ENCODE measurements around the gene GOLGA6L2.
"Not testable (repeated sequence)": the region's sequence is repeated elsewhere in the genome, so short reads cannot be mapped to it uniquely, and the experiment has no call there.

The GOLGA6L2 gene

DNA sequence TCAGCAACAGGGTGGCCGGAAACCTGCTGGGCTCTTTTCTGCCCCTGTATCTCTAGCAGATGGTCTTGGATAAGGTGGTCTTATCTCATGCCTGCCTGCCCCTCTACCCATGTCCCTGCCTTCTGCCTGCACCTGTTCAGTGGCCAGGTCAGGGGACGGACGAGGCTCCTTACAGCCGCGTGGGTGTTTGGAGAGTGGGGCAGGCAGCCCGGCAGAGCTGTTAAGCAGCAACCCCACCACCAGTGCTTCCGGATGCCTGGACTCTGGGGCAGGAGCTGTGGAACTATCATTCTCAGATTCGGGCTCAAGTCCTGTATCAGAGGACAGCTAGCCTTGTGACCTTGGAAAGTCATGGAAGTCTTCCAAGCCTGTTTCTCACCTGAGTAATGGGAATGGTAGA is 21.7 kb downstream of the GOLGA6L2 start:
- DNase-seq (ENCODE audit: low read depth), result not testable (repeated sequence)

DNA sequence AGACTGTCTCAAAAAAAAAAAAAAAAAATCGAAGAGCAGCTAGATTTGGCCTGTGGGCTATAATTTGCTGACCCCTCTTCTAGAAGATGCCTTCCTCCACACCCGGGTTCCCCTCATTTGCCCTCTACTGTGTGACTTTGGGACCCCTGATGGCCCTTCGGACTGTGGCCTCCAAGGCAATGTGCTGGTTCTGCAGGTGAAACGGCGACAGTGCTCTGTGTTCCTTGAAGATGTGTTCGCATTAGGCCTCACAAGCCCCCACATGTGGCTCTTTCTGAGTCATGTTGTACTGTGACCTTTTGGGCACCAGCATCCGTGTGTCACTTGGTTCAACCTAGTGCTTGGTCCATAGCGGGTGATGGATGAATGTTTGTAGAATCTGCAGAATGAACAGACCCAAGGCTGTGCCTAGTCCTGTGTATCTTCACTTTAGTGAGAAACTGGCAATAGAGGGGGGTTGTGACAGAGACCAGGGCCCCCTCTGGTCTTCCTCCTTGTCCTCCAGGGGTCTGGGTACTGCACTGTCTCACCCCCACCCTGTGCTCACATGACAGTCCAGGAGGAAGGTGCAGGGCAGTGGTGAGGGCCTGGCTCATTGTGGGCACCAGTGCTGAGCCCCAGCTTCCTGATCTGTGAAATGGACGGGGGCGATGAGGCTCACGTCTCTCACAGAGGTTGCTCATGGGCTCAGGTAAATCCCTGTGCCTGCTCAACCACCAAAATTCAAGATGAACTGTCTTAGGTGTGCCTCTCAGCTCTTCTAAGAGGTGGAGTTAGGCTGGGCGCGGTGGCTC is 22.7 kb downstream of the GOLGA6L2 start:
- no peak for DNase-seq (ENCODE audit: low read depth)

DNA sequence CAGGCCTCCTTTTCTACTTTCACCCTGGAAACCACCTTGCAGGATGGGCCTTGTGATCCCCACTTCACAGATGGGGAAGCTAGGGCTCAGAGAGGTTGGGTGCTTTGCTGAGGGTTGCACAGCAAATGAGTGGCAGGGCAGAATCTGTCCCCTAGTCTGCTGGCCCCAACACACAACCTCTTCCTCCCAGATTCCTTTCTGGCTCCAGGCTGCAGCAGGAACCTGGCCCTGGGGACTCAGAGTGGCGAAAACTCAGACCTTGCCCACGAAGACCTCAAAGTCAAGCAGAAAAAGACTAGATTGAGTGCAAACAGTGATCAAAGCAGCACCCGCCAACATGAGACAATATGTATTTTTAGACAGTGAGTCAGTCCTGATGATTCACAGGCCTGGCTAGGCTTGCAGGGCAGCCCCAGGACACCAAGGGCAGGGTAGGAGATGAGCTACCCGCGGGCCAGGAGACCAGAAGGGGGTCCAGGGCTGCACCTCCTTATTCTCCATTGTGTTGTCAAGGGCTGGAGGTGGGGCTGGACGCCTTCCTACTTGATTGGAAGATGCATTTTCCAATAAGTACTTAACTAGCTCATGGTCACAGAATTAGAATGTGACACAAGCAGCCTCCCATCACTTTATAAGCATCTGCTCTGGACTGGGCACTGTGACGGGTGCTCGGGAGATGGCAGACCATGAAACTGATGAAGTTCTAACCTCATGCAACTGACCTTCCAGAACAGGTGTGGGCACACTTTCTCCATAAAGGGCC is 23.9 kb downstream of the GOLGA6L2 start:
- peak; percentile 6 for DNase-seq (ENCODE audit: low read depth)

DNA sequence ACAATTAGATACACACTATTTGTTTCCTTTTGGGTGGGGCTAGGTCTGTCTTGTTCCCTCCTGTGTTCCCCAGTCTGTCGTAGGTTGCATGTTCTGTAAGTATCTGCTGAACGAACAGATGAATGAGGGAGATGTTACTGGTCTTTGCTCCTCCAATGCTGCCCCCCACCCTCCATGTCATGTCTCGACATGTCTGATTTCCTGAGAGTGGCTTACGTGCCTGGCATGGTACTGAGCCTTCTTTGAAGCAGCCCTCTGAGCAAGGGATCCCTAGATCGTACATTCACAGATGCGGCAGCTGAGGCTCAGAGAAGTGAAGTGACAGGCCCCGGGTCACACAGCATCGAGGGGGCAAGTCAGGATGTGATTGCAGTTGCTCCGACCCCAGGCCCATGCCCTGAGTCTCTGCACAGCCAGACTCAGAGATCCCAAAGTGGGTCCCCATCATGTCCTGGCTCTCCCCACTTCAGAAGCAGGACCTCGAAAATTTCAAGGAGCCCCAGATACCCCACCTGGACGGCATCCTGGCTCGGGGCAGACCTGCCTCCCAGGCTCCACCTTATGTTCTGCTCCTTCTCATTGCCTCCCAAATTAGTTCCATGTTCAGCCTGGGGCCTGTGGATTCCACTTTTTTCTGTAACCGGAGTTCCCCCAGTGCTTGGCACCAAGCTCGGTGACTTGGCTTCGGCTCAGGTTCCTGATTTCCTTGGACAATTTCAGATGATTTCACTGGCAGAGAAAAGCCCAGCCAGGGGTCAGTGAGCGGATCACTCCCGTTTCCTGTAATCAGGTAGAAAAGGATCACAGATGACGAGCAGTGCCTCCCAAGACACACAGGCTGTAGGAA is 24.7 kb downstream of the GOLGA6L2 start:
- no peak for DNase-seq (ENCODE audit: low read depth)

DNA sequence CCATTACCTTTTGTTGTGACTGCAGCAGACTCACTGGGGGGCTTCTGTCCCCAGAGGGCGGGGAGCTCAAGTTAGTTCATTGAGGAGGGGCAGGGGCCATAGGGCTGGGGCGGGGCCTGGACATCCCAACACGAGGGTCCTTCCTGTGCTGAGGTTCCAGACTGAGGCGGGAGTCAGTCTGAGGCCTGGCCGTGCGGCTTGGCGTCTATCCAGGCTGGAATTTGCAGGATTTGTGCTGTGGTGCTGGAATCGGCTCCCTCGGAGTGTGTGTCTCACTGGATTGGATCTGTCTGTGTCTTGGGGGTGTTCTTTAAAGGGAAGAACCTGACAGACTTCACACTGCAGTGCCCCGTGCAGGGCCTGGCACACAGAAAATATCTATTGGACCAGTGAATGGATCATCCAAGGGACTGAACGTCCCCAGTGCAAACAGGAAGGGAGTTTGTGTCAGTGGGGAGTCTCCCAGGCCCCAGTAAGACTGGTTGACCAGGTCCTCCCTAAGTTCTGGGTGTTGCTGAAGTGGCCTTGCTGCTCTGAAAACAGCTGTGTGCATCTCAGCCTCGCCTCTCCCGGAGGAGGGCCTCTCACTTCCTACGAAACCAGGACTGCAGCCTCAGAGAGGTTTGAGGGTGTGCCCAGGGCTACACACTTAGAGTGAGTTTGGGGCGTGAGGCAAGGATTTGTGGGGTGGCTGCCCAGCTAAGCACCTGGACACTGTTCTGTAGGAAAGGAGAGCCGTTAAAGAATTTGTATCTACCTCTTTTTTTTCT is 26.1 kb downstream of the GOLGA6L2 start:
- no peak for DNase-seq (ENCODE audit: low read depth)

DNA sequence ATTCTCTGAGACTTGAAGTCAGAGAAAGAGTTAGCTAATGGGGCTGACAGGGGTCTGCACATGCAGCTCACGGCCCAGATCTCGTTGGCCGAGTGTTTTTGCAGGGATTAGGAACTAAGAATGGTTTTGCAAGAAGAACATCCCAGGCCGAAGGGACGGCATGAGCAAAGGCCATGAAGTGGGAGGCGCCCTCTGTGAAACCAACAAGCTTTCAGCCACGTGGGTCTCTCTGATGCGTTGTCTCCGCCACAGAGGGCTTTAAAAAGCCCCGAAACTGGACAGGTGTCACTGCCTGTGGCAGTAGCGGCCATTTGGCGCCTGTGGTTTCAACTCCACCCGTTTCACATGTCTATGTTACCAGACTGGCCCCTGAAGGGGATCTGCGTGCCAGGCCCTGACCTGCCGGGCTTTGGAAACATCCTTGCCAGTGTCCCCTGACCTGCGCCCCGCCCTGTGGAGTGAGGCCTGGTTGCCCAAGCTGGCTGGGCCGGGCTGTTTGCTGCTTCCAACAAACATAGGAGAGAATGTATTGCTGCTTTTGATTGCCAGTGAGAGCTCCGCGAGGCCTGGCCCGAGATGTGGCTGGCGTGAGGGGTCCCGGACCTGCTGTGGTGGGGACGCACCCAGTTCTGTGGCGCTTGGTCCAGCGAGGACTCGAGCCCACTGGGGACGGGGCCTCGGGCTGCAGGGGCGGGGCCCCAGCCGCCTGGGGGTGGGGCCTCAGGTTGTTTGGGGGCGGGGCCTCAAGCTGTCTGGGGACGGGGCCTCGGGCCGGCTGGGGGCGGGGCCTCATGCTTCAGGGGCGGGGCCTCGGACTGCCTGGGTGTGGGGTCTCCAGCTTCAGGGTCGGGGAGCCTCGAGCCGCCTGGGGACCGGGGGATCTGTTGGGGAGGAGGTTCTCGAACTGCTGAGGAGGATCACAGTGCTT is 30.4 kb downstream of the GOLGA6L2 start:
- no peak for DNase-seq (ENCODE audit: low read depth)

DNA sequence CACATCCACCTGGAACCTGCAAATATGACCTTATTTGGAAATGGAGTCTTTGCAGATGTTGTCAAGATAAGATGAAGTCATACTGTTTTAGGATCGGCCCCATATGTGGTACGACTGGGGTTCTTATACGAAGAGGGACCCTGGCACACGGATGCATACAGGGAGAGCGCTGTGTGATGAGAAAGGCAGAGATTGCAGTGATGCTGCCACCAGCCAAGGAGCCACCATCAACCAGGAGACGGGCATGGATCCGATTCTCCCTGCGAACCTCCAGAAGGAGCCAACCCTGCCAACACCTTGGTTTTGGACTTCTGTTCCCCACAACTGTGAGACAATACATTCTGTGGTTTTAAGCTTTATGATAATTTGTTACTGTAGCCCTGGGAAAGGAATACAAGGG is 31.2 kb downstream of the GOLGA6L2 start:
- DNase-seq (ENCODE audit: low read depth), result not testable (repeated sequence)

DNA sequence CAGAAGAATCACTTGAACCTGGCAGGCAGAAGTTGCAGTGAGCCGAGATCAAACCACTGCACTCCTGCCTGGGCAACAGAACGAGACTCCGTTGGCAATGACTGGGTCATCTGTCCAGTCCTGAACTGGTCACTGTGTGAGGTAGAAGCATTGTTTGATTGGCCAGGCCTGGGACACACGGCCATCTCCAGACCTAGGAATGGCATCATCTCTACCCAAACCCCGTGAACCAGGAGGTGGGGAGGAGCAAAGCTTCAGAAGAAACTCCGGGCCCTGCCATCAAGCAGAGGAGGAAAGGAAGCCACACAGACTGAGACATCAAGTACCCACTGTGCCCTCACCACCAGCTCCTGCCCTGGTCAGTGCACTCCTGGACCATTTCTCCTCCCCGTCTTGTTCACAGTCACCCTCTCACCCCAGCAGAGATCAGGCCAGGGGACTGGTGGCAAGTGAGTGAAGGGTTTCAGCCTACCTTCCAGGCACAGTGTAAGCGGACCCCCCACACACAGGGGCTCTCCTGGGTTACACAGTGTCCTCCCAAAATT is 31.6 kb downstream of the GOLGA6L2 start:
- DNase-seq (ENCODE audit: low read depth), result no peak

DNA sequence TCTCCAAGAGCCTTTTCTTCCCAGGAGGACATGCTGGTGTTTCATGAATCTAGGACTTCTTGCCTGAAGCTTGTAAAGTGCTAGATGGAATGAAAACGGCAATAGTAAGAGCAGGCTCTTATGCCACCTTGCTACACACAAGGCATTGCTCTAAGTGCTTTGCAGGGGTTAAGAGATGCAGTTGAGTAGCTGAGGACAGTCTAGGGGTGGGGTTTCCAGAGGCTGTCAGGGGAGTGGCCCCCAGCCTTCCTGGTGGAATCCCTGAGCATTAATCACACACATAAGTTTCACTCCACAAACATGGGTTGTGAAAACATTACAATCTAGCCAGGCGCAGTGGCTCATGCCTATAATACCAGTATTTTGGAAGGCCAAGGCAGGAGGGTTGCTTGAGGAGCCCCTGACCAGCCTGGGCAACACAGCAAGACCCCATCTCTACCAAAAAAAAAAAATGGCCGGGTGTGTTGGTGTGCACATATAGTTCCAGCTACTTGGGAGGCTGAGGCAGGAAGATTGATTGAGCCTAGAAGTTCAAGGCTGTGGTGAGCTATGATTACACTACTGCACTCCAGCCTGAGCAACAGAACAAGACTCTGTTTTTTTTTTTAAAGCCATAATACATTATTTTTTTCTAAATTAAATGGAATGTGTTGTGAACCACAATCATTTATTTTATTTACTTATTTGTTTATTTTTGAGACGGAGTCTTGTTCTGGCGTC is 34.0 kb downstream of the GOLGA6L2 start:
- not testable (repeated sequence) for DNase-seq (ENCODE audit: low read depth)

DNA sequence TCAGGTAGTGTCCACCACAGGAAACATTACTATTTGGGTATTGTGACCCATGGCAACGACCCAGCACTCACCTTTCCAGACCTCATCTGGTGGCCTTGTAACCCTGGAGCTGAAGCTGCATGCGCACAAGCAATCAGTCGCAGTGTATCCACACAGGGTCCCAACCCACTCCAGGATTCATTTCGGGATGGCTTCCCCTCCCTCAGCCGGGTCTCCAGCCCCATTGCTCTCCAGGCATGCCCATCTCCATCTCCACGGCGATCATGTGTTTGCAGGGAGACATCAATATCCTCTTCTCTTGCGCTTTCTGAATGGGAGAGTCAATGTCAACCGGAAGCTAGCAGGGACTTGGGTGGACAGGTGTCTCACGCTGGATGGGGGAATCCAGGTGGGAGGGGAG is 35.2 kb downstream of the GOLGA6L2 start:
- no peak for DNase-seq (ENCODE audit: low read depth)

DNA sequence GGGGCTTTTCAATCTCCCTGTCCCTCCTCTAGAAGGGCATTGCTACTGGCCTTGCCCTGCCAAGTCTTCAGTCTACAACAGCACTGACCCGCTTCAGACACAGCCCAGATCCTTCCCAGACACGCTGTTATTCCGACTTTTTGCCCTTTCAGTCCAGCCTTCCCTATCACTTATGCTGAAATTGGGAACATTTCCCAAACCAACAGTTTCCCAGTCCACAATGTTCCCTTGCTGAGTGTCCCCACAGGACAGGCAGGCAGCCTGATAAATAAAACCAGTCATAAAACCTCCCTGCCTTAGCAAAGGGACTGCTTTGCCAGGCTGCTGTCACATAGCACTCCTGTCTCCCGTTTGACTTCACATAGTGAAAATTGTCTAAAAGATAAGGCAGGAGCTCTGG is 43.5 kb downstream of the GOLGA6L2 start:
- DNase-seq (ENCODE audit: low read depth), result no peak

DNA sequence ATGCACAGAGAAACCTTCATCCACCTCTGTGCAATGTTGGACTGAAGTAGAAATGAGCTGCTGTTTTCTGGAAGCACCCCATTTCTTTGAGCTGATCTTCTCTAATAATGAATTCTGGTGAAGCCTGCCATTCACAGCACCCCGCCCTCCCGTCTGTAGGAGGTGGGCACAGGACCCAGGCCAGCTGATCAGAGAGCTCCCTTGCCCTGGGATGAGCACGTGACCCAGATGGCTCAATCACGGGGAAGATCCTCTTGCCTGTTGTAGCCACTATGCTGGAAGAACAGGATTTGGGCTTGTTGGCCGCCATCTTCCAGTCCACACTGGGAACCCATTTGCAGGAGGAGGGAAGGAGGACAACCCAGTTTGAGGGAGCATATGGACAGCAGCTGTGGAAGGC is 44.5 kb downstream of the GOLGA6L2 start:
- no peak for DNase-seq (ENCODE audit: low read depth)

DNA sequence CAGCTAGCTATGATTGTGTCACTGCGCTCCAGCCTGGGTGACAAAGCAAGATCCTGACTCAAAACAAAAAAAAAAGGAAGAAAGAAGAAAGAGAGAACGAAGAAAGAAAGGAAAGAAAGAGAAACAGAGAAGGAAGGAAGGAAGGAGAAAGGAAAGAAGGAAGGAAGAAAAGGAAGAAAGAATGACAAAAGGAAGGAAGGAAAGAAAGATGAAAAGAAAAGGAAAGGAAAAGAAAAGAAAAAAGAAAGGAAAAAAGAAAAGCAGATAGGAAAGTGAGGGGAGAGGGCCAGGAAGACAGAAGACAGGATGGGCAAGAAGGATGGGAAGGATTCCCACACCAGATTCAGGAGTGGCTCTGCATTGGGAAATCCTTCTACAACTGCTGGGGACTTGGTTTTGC is 44.9 kb downstream of the GOLGA6L2 start:
- no peak for DNase-seq (ENCODE audit: low read depth)

DNA sequence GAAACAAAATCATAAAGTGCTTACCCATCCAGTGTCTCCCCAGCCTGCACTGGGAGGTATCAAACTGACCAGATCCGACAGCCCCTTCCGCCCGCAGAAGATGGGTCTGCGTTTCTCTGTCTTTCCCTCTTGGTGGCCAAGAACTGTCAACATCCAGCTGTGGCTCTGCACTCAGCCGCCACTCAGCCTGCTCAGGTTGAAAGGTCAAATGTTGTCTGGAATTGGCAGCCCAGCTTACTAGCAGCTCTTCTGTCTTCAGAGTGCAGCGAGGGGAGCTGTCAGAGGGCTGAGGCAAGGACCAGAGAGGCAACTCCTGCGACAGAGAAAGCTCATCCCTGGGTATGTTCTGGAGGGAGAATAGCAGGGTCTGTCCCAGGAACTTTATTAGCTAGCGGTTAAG is 45.4 kb downstream of the GOLGA6L2 start:
- DNase-seq (ENCODE audit: low read depth), result no peak

DNA sequence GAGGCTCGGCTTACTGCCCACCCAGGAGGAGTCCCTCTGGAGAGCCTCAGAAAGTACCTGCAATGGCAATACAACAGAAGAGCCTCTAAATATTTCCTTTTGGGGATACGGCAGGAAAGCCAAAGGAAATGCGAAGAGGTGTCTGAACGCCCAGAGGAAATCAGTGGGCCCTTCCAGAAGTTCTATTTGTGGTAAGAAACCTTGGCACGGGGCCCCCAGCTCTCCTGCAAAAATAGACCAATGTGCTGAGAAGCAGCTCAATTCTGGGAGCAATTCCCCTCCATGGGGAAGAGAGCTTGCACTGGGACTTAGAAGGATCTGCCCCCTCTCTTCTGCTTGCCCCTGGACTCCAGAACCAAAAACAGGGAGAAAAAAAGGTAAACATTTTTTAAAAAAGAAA is 47.8 kb downstream of the GOLGA6L2 start:
- not testable (repeated sequence) for DNase-seq (ENCODE audit: low read depth)

DNA sequence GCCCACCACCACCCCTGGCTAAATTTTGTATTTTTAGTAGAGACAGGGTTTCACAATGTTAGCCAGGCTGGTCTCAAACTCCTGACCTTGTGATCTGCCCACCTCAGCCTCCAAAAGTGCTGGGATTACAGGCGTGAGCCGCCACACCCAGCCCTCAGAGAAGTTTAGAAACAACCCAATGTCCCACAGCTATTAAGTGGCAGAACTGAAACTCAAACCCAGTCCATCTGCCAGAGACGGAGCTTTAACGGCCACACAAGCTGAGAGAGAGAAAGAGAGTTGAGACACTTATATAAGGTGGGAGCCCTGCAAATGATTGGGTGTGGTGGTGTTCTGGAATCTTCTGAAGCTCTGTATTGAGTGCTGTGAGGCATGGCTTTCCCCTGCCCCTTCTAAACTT is 48.7 kb downstream of the GOLGA6L2 start:
- DNase-seq (ENCODE audit: low read depth), result not testable (repeated sequence)

DNA sequence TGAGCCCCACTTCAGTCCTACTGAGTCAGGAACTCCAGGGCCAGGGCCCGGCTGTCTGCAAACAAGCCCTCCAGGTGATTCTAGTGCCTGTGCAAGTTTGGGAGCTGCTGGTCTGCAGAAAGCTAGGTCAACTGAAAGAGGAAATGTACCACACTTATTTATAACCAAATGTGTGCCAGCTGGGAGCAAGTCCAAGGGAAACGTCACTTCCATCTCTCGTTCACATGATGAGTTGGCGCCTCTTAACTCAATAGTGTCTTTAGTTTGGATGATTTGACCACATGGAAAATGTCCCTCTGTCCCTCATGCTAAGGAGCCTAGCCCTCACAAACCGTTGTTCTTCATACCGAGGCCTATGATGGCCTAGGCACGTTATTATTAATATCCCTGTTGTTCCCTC is 49.3 kb downstream of the GOLGA6L2 start:
- DNase-seq (ENCODE audit: low read depth), result no peak

DNA sequence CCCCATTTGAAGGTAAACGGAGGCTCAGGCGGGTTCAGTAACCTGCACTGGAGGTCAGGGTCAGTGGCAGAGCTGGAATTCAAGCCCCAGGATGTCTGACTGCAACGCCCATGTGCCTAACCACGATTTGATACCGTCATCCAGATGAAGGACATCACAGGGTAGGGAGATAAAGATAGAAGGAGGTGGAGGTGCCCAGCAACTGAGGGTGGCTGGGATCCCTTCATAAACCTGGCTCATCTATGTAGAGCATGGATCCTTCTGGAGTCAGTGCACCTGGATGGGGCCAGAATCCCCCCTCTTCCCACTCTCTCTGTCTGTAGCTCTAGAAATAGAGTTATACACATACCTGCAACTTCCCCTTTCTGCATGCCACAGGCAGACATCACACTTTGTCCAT is 51.2 kb downstream of the GOLGA6L2 start:
- DNase-seq (ENCODE audit: low read depth), result no peak

DNA sequence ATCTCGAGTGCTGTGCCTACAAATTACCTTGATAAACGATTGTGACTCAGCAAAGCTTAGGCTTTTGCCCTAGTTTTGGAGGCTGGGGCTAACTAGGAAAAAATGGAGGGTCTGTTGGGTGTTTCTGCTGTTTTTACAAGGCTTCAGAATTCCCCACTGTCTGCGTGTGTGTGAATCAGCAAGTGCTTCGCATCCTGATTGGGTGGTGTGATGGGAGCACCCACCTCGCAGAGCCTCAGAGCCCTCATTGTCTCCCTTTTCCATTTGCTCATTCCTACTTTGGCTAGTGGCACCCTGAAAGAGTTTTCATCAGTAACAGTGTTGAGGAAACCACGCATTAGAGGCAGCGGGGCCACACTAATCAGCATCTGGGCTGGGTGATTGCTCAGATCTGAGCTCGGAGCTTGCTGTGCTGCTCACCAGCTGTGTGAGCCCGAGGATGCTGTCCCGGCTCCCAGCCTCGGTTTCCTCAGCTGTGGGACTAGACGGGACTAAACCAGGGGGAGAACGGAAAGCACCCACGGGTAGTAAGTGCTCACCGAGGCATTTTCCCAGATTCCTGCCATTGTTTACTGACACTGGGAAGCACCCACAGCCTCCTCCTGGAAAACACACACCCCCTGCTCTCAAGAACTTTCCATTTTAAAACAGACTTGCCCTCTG is 51.9 kb downstream of the GOLGA6L2 start:
- no peak for DNase-seq (ENCODE audit: low read depth)

Measured in ELR (cell line).